Stomach (tissue), 9 donors: Measurements from ENCODE around the gene PSME4. TPM values are rescaled to one million over a fixed set of nuclear protein-coding genes. Genes with fewer than 3 reads are reported as not detected.

Experiments used
- DNase-seq, 2 donors: peaks; one replicate each; pipeline versions ENCODE4 v3.0.0 to v3.0.0-alpha.2; 2013 to 2019
- H3K27ac ChIP-seq, 5 donors: fragments of 200-600 bp in 4 of 5; sonication (generic) in 4 of 5; one replicate each; pipeline ENCODE4 v1.5.1; 2013 to 2019; ENCODE audit warnings: mild to moderate bottlenecking in 1 of 5, moderate library complexity in 1 of 5
- H3K27me3 ChIP-seq, 3 donors: fragments of 200-600 bp; sonication (generic); one replicate each; pipeline ENCODE4 v1.5.1; 2017 to 2019; ENCODE audit warnings: mixed run types in 1 of 3
- H3K36me3 ChIP-seq, 4 donors: fragments of 200-600 bp; sonication (generic); 1 replicate in 3 of 4; 2 replicates in 1 of 4; pipeline ENCODE4 v1.5.1; 2016 to 2019
- H3K4me1 ChIP-seq, 4 donors: fragments of 200-600 bp; sonication (generic); one replicate each; pipeline ENCODE4 v1.5.1; 2016 to 2019
- H3K4me3 ChIP-seq, 4 donors: fragments of 200-600 bp; sonication (generic) in 3 of 4; one replicate each; pipeline ENCODE4 v1.5.1; 2016 to 2019; ENCODE audit warnings: mild to moderate bottlenecking in 1 of 4
- H3K9me3 ChIP-seq, 4 donors: fragments of 200-600 bp; sonication (generic); one replicate each; pipeline ENCODE4 v1.5.1; 2016 to 2019
- CTCF ChIP-seq, 7 experiments: fragments of 450-650 bp in 4 of 7; fragments of 200-600 bp in 3 of 7; sonication (generic) in 3 of 7; IDR thresholded peaks; one replicate each; pipeline ENCODE4 v1.5.1; 2016 to 2019; ENCODE audit warnings: antibody characterized with exemption in 7 of 7, control low read depth in 2 of 7, mild to moderate bottlenecking in 1 of 7
- EP300 ChIP-seq: sonication (generic); formaldehyde crosslinking; IDR thresholded peaks from one replicate; pipeline ENCODE4 v1.6.1; 2017; ENCODE audit warnings: antibody characterized with exemption
- POLR2A ChIP-seq, 4 donors: fragments of 450-650 bp; IDR thresholded peaks; one replicate each; pipeline ENCODE4 v1.6.1; 2016; ENCODE audit warnings: antibody characterized with exemption in 4 of 4, control low read depth in 2 of 4, mild to moderate bottlenecking in 1 of 4, moderate library complexity in 1 of 4
- POLR2AphosphoS5 ChIP-seq, 3 donors: sonication (generic); formaldehyde crosslinking; IDR thresholded peaks; one replicate each; pipeline ENCODE4 v1.6.1; 2016; ENCODE audit warnings: antibody characterized with exemption in 3 of 3
- WGBS, 5 donors: extraction: QIAGEN DNeasy Blood & Tissue Kit in 3 of 5; methylation state at CpG; one replicate each; pipeline versions ENCODE4 v1.1.5 to v1.1.7; 2013 to 2018; 5-methylcytosine and 5-hydroxymethylcytosine counted together
- intact Hi-C: fragments of 100-400 bp; cut with DNase I; formaldehyde crosslinking; loops from one replicate; pipeline ENCODE4 v1.15.1; 2023; ENCODE audit warnings: low total_unique reads
- polyA plus RNA-seq, 3 donors: library from polyadenylated mRNA; stranded (reverse); fragments of 200-250 nt; gene quantifications; one replicate each; pipeline ENCODE4 v1.2.3, GENCODE V29; 2013
- total RNA-seq, 5 donors: library from RNA; depleted of rRNA; stranded (reverse); fragments of >200 nt; gene quantifications; one replicate each; pipeline versions ENCODE4 v1.1.0 to v1.2.3, GENCODE V29; 2014 to 2016
- donor health status: healthy with polysubstance abuse.
- donor health status: Bipolar disorder and iron deficiency.
- donor health status: healthy.

The PSME4 gene
- total and polyA plus RNA-seq, 8 donors = 15.1 to 133 (median 30.9) TPM

DNA sequence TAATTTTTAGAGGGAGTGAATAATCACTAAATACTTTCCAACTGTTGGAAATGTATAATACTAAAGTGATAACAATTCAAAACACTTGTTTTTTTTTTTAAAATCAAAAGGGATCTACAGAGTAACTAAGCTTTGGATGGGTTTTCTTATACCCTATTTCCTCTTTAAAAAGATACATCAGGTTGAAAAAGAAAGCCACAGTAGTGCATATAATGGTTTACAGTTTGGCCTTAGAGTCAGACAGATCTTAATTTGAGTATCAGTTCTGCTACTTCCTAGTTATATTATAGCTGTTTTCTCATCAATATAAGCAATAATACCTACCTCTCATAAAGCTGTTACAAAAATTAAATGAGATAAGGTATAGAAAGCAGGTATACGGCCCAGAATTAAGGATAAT is 28.5 kb downstream of the PSME4 start:
- Histone ChIP-seq H3K4me1 (peaks cover 0 to 37% (median 21%) of the 10 kb centered on the region in 4 donors), H3K4me3 (no peak overlapping the region), H3K36me3 (peaks cover 17 to 71% (median 39%) of the 10 kb centered on the region in 4 donors), H3K27me3 (no peaks in the 10 kb centered on the region), H3K9me3 (no peaks in the 10 kb centered on the region), H3K27ac (no peak overlapping the region)
- no peak for TF ChIP-seq POLR2A (IDR thresholded peaks at IDR 0.05)
- TF ChIP-seq EP300 = no peak
- TF ChIP-seq CTCF (IDR thresholded peaks at IDR 0.05) = no peak
- no peak for TF ChIP-seq POLR2AphosphoS5 (IDR thresholded peaks at IDR 0.05)
- intact Hi-C loops = no loop called here
- no peak for DNase-seq
- 72 to 88% (median 79%) methylated on average over 1 of the region's 1 CpG for WGBS, 5 donors

DNA sequence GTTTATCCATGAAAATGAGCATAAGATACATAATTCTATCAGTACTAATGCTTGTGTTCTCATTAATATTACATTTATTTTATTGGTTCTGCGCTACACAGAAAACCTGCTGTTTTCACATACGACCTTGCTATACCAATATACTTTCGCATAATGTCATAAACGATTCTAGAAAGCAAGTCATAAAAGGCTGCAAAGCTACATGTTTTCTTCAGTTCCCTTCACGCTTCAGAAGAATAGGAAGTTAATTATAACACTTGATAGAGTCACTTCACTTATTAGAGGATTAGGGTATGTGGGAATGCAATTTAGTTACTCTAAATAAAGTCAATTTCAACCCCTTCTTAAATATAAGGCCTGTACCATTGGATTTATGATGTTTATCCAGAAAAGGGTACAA is 29.0 kb downstream of the PSME4 start:
- DNase-seq = no peak
- Histone ChIP-seq H3K4me3 (no peak overlapping the region), H3K27me3 (no peaks in the 10 kb centered on the region), H3K4me1 (peaks cover 0 to 37% (median 21%) of the 10 kb centered on the region in 4 donors), H3K27ac (no peak overlapping the region), H3K36me3 (peaks cover 13 to 71% (median 39%) of the 10 kb centered on the region in 4 donors), H3K9me3 (no peaks in the 10 kb centered on the region)
- WGBS, 5 donors = 91 to 93% (median 91%) methylated on average over 5 of the region's 5 CpGs
- TF ChIP-seq POLR2AphosphoS5 (IDR thresholded peaks at IDR 0.05) = no peak
- TF ChIP-seq POLR2A (IDR thresholded peaks at IDR 0.05) = no peak
- TF ChIP-seq EP300 = no peak
- no peak for TF ChIP-seq CTCF (IDR thresholded peaks at IDR 0.05)
- intact Hi-C loops = no loop called here

- Histone ChIP-seq H3K4me1 (peaks cover 0 to 25% (median 13%) of the 10 kb centered on the region in 4 donors), H3K27ac (no peak overlapping the region), H3K9me3 (no peaks in the 10 kb centered on the region), H3K4me3 (no peak overlapping the region), H3K27me3 (no peaks in the 10 kb centered on the region), H3K36me3 (peaks cover 18 to 77% (median 48%) of the 10 kb centered on the region in 4 donors)
- no peak for DNase-seq
- 64 to 70% (median 64%) methylated on average over 4 of the region's 4 CpGs for WGBS, 5 donors
- TF ChIP-seq CTCF (IDR thresholded peaks at IDR 0.05) (no peak), POLR2A (IDR thresholded peaks at IDR 0.05) (no peak), POLR2AphosphoS5 (IDR thresholded peaks at IDR 0.05) (no peak), EP300 (no peak)
- intact Hi-C loops = no loop called here
Measured at GRCh38 chr2:53939656-53940055, 31.1 kb downstream of the PSME4 start.

DNA sequence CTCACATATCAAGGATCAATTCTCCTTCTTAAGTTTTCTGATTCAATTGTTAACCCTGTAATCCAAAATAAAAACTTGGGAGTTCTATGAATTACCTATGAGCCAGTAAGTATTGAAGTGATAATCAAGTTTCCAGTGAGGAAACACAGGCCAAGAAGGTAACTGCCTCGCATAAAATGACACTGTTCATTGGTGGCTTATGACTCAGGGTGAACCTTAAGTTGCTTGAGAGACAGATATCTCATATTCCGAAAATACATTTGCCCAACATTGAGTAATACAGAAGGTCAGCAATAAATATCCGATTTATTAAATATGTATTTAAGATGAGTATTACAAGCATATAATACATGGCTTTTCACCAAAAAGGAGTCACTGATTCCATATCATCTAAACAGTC is 31.9 kb downstream of the PSME4 start:
- peaks cover 0 to 17% (median 12%) of the 10 kb centered on the region in 4 donors for H3K4me1 ChIP-seq
- no peak overlapping the region for H3K4me3 ChIP-seq
- H3K9me3 ChIP-seq = no peaks in the 10 kb centered on the region
- DNase-seq = no peak
- no peak for TF ChIP-seq POLR2AphosphoS5 (IDR thresholded peaks at IDR 0.05)
- no peak for TF ChIP-seq EP300
- TF ChIP-seq POLR2A (IDR thresholded peaks at IDR 0.05) = no peak
- no peak for TF ChIP-seq CTCF (IDR thresholded peaks at IDR 0.05)
- no peaks in the 10 kb centered on the region for H3K27me3 ChIP-seq
- H3K27ac ChIP-seq = no peak overlapping the region
- WGBS, 5 donors = 91 to 95% (median 92%) methylated on average over 3 of the region's 3 CpGs
- intact Hi-C loops = no loop called here
- H3K36me3 ChIP-seq = peaks cover 18 to 81% (median 53%) of the 10 kb centered on the region in 4 donors
